ENCODE data around the gene GABRR2.
"Not testable (repeated sequence)": the region's sequence is repeated elsewhere in the genome, so short reads cannot be mapped to it uniquely, and the experiment has no call there.

Gene GABRR2

DNA sequence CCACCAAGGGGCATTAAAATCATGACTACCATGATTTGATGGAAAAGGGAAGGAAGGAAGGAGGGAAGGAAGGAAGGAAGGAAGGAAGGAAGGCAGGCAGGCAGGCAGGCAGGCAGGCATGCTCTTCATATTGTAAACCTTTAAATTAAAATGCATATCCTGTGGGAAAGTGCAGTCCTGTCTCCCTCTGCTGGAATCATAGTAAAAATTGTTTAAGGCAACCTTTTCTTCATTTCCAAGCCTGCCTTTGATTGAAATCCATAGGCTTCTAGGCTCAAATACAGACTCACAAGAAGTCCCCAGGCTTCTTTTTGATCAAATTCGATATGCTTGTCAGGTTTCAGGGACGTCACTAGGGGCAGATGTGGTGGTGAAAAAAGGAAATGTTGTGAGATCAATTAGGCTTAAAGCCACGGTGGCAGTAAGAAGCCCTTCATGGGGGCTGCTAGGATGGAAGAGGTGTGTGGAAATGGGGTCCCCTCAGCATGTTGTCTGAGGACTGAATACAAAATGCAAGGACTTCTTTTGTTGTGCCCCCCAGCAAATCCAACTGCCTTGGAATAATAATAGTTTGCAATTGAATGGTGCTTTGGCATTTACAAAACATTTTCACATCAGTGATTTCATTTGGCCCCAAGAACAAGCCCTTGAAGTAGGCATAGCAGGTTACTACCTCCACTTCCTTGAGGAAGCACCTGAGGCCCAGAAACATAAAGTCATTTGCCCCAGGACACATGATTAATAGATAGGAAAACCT, 72.3 kb downstream of the GABRR2 start:
- Histone ChIP-seq H3K36me3 (ENCODE audit: low read depth) (no peaks in the 10 kb centered on the region), H3K4me3 (ENCODE audit: severe bottlenecking) (no peak overlapping the region), H3K27me3 (ENCODE audit: insufficient read depth, poor library complexity, severe bottlenecking) (no peaks in the 10 kb centered on the region), H3K9me3 (ENCODE audit: severe bottlenecking) (no peaks in the 10 kb centered on the region), H3K27ac (ENCODE audit: poor library complexity, severe bottlenecking) (no peak overlapping the region), H3K4me1 (ENCODE audit: insufficient read depth, poor library complexity, severe bottlenecking) (no peaks in the 10 kb centered on the region)
- TF ChIP-seq, protein P1, sequence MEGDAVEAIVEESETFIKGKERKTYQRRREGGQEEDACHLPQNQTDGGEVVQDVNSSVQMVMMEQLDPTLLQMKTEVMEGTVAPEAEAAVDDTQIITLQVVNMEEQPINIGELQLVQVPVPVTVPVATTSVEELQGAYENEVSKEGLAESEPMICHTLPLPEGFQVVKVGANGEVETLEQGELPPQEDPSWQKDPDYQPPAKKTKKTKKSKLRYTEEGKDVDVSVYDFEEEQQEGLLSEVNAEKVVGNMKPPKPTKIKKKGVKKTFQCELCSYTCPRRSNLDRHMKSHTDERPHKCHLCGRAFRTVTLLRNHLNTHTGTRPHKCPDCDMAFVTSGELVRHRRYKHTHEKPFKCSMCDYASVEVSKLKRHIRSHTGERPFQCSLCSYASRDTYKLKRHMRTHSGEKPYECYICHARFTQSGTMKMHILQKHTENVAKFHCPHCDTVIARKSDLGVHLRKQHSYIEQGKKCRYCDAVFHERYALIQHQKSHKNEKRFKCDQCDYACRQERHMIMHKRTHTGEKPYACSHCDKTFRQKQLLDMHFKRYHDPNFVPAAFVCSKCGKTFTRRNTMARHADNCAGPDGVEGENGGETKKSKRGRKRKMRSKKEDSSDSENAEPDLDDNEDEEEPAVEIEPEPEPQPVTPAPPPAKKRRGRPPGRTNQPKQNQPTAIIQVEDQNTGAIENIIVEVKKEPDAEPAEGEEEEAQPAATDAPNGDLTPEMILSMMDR (IDR thresholded peaks at IDR 0.05; ENCODE audit: poor library complexity, severe bottlenecking) = peak; percentile 81
- DNase-seq (ENCODE audit: low spot score) = no peak
- ATAC-seq (ENCODE audit: low read depth) = peak; percentile 67

DNA sequence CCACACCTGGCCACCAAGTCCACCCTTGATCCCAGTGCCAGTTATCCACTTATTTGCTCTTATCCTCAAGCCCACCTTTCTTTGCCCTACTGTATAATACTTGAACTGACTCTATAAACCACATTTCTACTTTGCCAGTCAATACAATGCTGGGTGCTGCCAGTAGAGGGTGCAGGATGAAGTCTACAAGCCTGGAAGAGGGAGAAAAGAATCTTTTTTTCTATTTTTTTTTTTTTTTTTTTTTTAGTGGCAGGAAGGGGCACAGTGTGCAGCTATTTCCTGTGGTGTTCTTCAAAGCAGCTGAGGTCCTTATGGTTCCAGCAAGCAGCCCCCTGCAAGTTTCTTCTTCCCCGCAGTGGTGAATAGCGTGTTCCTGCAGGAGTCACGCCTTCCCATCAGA, 75.8 kb downstream of the GABRR2 start:
- Histone ChIP-seq H3K27me3 (ENCODE audit: insufficient read depth, poor library complexity, severe bottlenecking) (no peaks in the 10 kb centered on the region), H3K27ac (ENCODE audit: poor library complexity, severe bottlenecking) (no peak overlapping the region), H3K36me3 (ENCODE audit: low read depth) (no peaks in the 10 kb centered on the region), H3K4me1 (ENCODE audit: insufficient read depth, poor library complexity, severe bottlenecking) (no peaks in the 10 kb centered on the region), H3K9me3 (ENCODE audit: severe bottlenecking) (no peaks in the 10 kb centered on the region), H3K4me3 (ENCODE audit: severe bottlenecking) (no peak overlapping the region)
- ATAC-seq (ENCODE audit: low read depth) (no peak), DNase-seq (ENCODE audit: low spot score) (no peak)
- TF ChIP-seq, protein P1 (IDR thresholded peaks at IDR 0.05; ENCODE audit: poor library complexity, severe bottlenecking) = peak; percentile 6

DNA sequence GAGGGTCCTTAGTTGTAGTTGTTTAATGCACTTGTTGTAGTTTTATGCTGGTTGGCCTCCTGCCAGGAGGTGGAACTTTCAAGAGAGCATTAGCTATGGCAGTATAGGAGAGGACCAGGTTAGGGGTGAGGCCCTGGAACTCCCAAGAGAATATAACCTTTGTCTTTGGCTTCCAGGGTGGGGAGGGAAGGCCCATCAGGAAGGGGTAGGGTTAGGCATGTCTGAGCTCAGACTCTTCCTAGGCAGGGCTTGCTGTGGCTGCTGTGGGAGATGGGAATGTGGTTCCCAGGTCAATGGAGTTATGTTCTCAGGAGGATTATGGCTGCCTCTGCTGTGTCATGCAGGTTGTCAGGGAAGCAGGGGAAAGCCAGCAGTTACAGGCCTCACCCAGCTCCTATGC, 77.9 kb downstream of the GABRR2 start:
- Histone ChIP-seq H3K4me1 (ENCODE audit: insufficient read depth, poor library complexity, severe bottlenecking) (no peaks in the 10 kb centered on the region), H3K36me3 (ENCODE audit: low read depth) (no peaks in the 10 kb centered on the region), H3K27ac (ENCODE audit: poor library complexity, severe bottlenecking) (no peak overlapping the region), H3K27me3 (ENCODE audit: insufficient read depth, poor library complexity, severe bottlenecking) (no peaks in the 10 kb centered on the region), H3K4me3 (ENCODE audit: severe bottlenecking) (no peak overlapping the region), H3K9me3 (ENCODE audit: severe bottlenecking) (no peaks in the 10 kb centered on the region)
- ATAC-seq (ENCODE audit: low read depth) (no peak), DNase-seq (ENCODE audit: low spot score) (no peak)
- TF ChIP-seq, protein P1 (IDR thresholded peaks at IDR 0.05; ENCODE audit: poor library complexity, severe bottlenecking) = no peak

DNA sequence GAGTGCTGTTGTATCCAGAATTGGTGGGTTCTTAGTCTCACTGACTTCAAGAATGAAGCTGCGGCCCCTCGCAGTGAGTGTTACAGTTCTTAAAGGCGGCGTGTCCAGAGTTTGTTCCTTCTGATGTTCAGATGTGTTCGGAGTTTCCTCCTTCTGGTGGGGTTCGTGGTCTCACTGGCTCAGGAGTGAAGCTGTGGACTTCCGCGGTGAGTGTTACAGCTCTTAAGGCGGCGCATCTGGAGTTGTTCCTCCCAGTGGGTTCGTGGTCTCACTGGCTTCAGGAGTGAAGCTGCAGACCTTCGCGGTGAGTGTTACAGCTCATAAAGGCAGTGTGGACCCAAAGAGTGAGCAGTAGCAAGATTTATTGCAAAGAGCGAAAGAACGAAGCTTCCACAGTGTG, 81.5 kb downstream of the GABRR2 start:
- not testable (repeated sequence) for H3K36me3 ChIP-seq (ENCODE audit: low read depth); H3K4me1 ChIP-seq (ENCODE audit: insufficient read depth, poor library complexity, severe bottlenecking); ATAC-seq (ENCODE audit: low read depth); DNase-seq (ENCODE audit: low spot score); H3K9me3 ChIP-seq (ENCODE audit: severe bottlenecking); H3K4me3 ChIP-seq (ENCODE audit: severe bottlenecking); H3K27me3 ChIP-seq (ENCODE audit: insufficient read depth, poor library complexity, severe bottlenecking); H3K27ac ChIP-seq (ENCODE audit: poor library complexity, severe bottlenecking)

DNA sequence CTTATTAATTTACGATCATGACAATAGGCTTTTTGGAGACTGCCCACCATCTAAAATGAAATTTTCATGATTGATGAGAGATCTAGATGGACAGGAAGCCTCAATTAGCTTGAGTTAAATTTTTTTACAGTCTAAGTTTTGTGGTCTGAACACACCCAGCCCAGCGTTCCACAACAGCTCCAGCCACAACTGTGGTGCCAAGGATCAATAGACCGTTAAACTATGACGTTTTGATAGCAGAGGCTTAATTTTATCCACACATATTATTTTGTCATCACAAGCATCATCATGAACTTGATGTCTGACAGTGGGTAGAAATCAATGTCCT, 92.4 kb downstream of the GABRR2 start:
- Histone ChIP-seq H3K36me3 (ENCODE audit: low read depth) (no peaks in the 10 kb centered on the region), H3K4me1 (ENCODE audit: insufficient read depth, poor library complexity, severe bottlenecking) (no peaks in the 10 kb centered on the region), H3K27ac (ENCODE audit: poor library complexity, severe bottlenecking) (no peak overlapping the region), H3K27me3 (ENCODE audit: insufficient read depth, poor library complexity, severe bottlenecking) (peaks cover 13% of the 10 kb centered on the region), H3K9me3 (ENCODE audit: severe bottlenecking) (no peaks in the 10 kb centered on the region), H3K4me3 (ENCODE audit: severe bottlenecking) (no peak overlapping the region)
- DNase-seq (ENCODE audit: low spot score) = no peak
- TF ChIP-seq, protein P1 (IDR thresholded peaks at IDR 0.05; ENCODE audit: poor library complexity, severe bottlenecking) = no peak
- ATAC-seq (ENCODE audit: low read depth) = no peak
